ENCODE results near the gene CD4. TPM values are rescaled to one million over a fixed set of nuclear protein-coding genes. Genes with fewer than 3 reads are reported as not detected.
A peak's percentile ranks its signal among the peaks of the same experiment; 100 is the strongest.

The CD4 gene
- total RNA-seq, 2 experiments from 2014 or later = not detected

GRCh38 chr12:6854036-6854435 is 64.7 kb downstream of the CD4 start:
- intact Hi-C loops (cut with micrococcal nuclease; ENCODE audit: unreplicated experiment) = loop anchor here (5.0 kb wide), 1 partner anchor 118 kb away; the partner anchor contains the start of genes EMG1 and PHB2
- ChIA-PET POLR2A (interaction anchor here (0.6 to 6.0 kb wide), 3 partner anchors 13 to 130 kb away, joined by 4 to 101 read pairs (median 60); partner anchors contain the start of genes COPS7A, GNB3 and TPI1), CTCF (ENCODE audit: unreplicated experiment) (no interaction called here)
- H4K20me1 ChIP-seq (ENCODE audit: insufficient read depth, low read length) = peaks cover 6% of the 10 kb centered on the region
- H3K27ac ChIP-seq (ENCODE audit: low read depth, low read length, poor library complexity, severe bottlenecking) = no peak overlapping the region
- peak overlapping the region; percentile 99 for H3K4me2 ChIP-seq (ENCODE audit: low read length)
- H3K9me3 ChIP-seq (ENCODE audit: low read length) = no peaks in the 10 kb centered on the region
- H3K9me2 ChIP-seq (ENCODE audit: insufficient read depth, low read length) = no peaks in the 10 kb centered on the region
- H2AFZ ChIP-seq (ENCODE audit: low read length) = no peak overlapping the region
- DNase-seq (ENCODE audit: low spot score) = no peak
- peaks cover 45% of the 10 kb centered on the region for H3K79me2 ChIP-seq (ENCODE audit: insufficient read depth, low read depth, low read length)
- peaks cover 67% of the 10 kb centered on the region for H3K36me3 ChIP-seq (ENCODE audit: insufficient read depth, low read length)
- no peak overlapping the region for H3K4me3 ChIP-seq (ENCODE audit: low read depth, low read length, poor library complexity, severe bottlenecking)
- BruUV-seq (replicated peaks) = no TSS peak
- TF ChIP-seq CTCF (conservative IDR thresholded peaks at IDR 0.05; ENCODE audit: low read length) (no peak), EZH2phosphoT487 (IDR thresholded peaks at IDR 0.05; ENCODE audit: borderline replicate concordance, low read depth, low read length) (no peak)
- H3K4me1 ChIP-seq (ENCODE audit: insufficient read depth, low read length, poor library complexity, severe bottlenecking) = peaks cover 26% of the 10 kb centered on the region

GRCh38 chr12:6855322-6855721 is 66.0 kb downstream of the CD4 start:
- DNase-seq (ENCODE audit: low spot score) = no peak
- H3K79me2 ChIP-seq (ENCODE audit: insufficient read depth, low read depth, low read length) = peaks cover 32% of the 10 kb centered on the region
- TF ChIP-seq EZH2phosphoT487 (IDR thresholded peaks at IDR 0.05; ENCODE audit: borderline replicate concordance, low read depth, low read length) (no peak), CTCF (conservative IDR thresholded peaks at IDR 0.05; ENCODE audit: low read length) (no peak)
- intact Hi-C loops (cut with micrococcal nuclease; ENCODE audit: unreplicated experiment) = no loop called here
- no peak overlapping the region for H3K27ac ChIP-seq (ENCODE audit: low read depth, low read length, poor library complexity, severe bottlenecking)
- H3K4me1 ChIP-seq (ENCODE audit: insufficient read depth, low read length, poor library complexity, severe bottlenecking) = peaks cover 14% of the 10 kb centered on the region
- peaks cover 64% of the 10 kb centered on the region for H3K36me3 ChIP-seq (ENCODE audit: insufficient read depth, low read length)
- H4K20me1 ChIP-seq (ENCODE audit: insufficient read depth, low read length) = peaks cover 6% of the 10 kb centered on the region
- H2AFZ ChIP-seq (ENCODE audit: low read length) = no peak overlapping the region
- no peak overlapping the region for H3K4me3 ChIP-seq (ENCODE audit: low read depth, low read length, poor library complexity, severe bottlenecking)
- ChIA-PET POLR2A (interaction anchor here (0.6 to 6.0 kb wide), 3 partner anchors 12 to 67 kb away, joined by 4 to 101 read pairs (median 60); partner anchors contain the start of genes GNB3 and TPI1), CTCF (ENCODE audit: unreplicated experiment) (no interaction called here)
- no peaks in the 10 kb centered on the region for H3K9me2 ChIP-seq (ENCODE audit: insufficient read depth, low read length)
- no TSS peak for BruUV-seq (replicated peaks)
- H3K4me2 ChIP-seq (ENCODE audit: low read length) = no peak overlapping the region
- H3K9me3 ChIP-seq (ENCODE audit: low read length) = no peaks in the 10 kb centered on the region

GRCh38 chr12:6858799-6859198 is 69.5 kb downstream of the CD4 start:
- TF ChIP-seq CTCF (conservative IDR thresholded peaks at IDR 0.05; ENCODE audit: low read length) (no peak), EZH2phosphoT487 (IDR thresholded peaks at IDR 0.05; ENCODE audit: borderline replicate concordance, low read depth, low read length) (no peak)
- BruUV-seq (replicated peaks) = no TSS peak
- no peaks in the 10 kb centered on the region for H4K20me1 ChIP-seq (ENCODE audit: insufficient read depth, low read length)
- no peak overlapping the region for H3K4me3 ChIP-seq (ENCODE audit: low read depth, low read length, poor library complexity, severe bottlenecking)
- no peak for DNase-seq (ENCODE audit: low spot score)
- CTCF ChIA-PET (ENCODE audit: unreplicated experiment) = no interaction called here
- no peaks in the 10 kb centered on the region for H3K9me2 ChIP-seq (ENCODE audit: insufficient read depth, low read length)
- POLR2A ChIA-PET = no interaction called here
- no peak overlapping the region for H3K4me2 ChIP-seq (ENCODE audit: low read length)
- intact Hi-C loops (cut with micrococcal nuclease; ENCODE audit: unreplicated experiment) = no loop called here
- peaks cover 14% of the 10 kb centered on the region for H3K79me2 ChIP-seq (ENCODE audit: insufficient read depth, low read depth, low read length)
- H3K27ac ChIP-seq (ENCODE audit: low read depth, low read length, poor library complexity, severe bottlenecking) = no peak overlapping the region
- peaks cover 4% of the 10 kb centered on the region for H3K4me1 ChIP-seq (ENCODE audit: insufficient read depth, low read length, poor library complexity, severe bottlenecking)
- H3K9me3 ChIP-seq (ENCODE audit: low read length) = no peaks in the 10 kb centered on the region
- H3K36me3 ChIP-seq (ENCODE audit: insufficient read depth, low read length) = peaks cover 91% of the 10 kb centered on the region
- no peak overlapping the region for H2AFZ ChIP-seq (ENCODE audit: low read length)

Data from OCI-LY7 (cell line).